ENCODE results near the gene DGKE. TPM values are rescaled to one million over a fixed set of nuclear protein-coding genes. Genes with fewer than 3 reads are reported as not detected.

Gene DGKE
- total RNA-seq, 2 experiments from 2014 or later, result 22.4 to 27.4 TPM

- no peak for ATAC-seq
- ChIA-PET POLR2A (no interaction called here), CTCF (no interaction called here)
- DNase-seq, result no peak
- Mint-ChIP-seq H3K36me3 (ENCODE audit: low read depth) (peaks cover 33% of the 10 kb centered on the region), H3K4me1 (no peaks in the 10 kb centered on the region), H3K27me3 (no peaks in the 10 kb centered on the region), H3K27ac (no peak overlapping the region), H3K4me3 (no peak overlapping the region), H3K9me3 (ENCODE audit: low read depth) (no peaks in the 10 kb centered on the region)
- intact Hi-C loops (cut with DNase I, micrococcal nuclease), result no loop called here
These were observed 13.2 kb downstream of the DGKE start for GRCh38 chr17:56847106-56847505.

GRCh38 chr17:56849131-56849530, 15.2 kb downstream of the DGKE start:
- Mint-ChIP-seq H3K4me1 (no peaks in the 10 kb centered on the region), H3K4me3 (no peak overlapping the region), H3K27me3 (no peaks in the 10 kb centered on the region), H3K27ac (no peak overlapping the region), H3K36me3 (ENCODE audit: low read depth) (peaks cover 35% of the 10 kb centered on the region), H3K9me3 (ENCODE audit: low read depth) (no peaks in the 10 kb centered on the region)
- DNase-seq, result no peak
- ChIA-PET POLR2A (interaction anchor here (0.8 kb wide), 1 partner anchor 14 kb away, joined by 3 read pairs; no protein-coding TSS in a partner anchor), CTCF (no interaction called here)
- intact Hi-C loops (cut with DNase I, micrococcal nuclease), result no loop called here
- no peak for ATAC-seq

DNA sequence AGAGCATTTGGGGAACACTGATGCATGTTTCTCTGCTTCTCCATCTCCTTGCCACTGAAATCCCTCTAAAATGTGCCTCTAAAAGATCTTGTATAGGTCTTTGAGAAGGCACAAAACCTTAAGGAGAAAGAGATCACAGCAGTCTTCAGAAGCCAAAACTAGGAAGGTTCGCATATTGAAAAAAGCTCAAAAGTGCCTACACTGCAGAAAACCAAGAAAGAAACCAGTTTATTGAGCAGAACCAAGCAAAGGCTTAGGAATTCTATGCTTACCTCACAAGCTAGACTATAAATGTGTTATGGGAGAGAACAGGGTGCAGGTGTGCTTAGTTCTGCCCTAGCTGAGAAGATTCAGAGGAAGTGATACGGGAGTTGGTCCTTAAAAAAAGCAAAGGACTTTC, 16.6 kb downstream of the DGKE start:
- no peak for DNase-seq
- Mint-ChIP-seq H3K4me1 (no peaks in the 10 kb centered on the region), H3K36me3 (ENCODE audit: low read depth) (peaks cover 39% of the 10 kb centered on the region), H3K4me3 (no peak overlapping the region), H3K27ac (no peak overlapping the region), H3K9me3 (ENCODE audit: low read depth) (no peaks in the 10 kb centered on the region), H3K27me3 (no peaks in the 10 kb centered on the region)
- ChIA-PET POLR2A (interaction anchor here (0.7 kb wide), 2 partner anchors 36 to 62 kb away, joined by 3 read pairs; no protein-coding TSS in a partner anchor), CTCF (interaction anchor here (0.9 to 1.5 kb wide), 2 partner anchors 28 to 89 kb away, joined by 3 to 4 read pairs; no protein-coding TSS in a partner anchor)
- ATAC-seq, result no peak
- intact Hi-C loops (cut with DNase I, micrococcal nuclease), result no loop called here

- Mint-ChIP-seq H3K27ac (no peak overlapping the region), H3K4me1 (no peaks in the 10 kb centered on the region), H3K27me3 (no peaks in the 10 kb centered on the region), H3K4me3 (no peak overlapping the region), H3K9me3 (ENCODE audit: low read depth) (no peaks in the 10 kb centered on the region), H3K36me3 (ENCODE audit: low read depth) (peaks cover 38% of the 10 kb centered on the region)
- no peak for ATAC-seq
- no peak for DNase-seq
- POLR2A ChIA-PET, result interaction anchor here (0.7 kb wide), 2 partner anchors 36 to 61 kb away, joined by 3 read pairs; no protein-coding TSS in a partner anchor
- intact Hi-C loops (cut with DNase I, micrococcal nuclease), result no loop called here
- CTCF ChIA-PET, result interaction anchor here (0.7 to 1.5 kb wide), 4 partner anchors 8 to 678 kb away, joined by 3 to 4 read pairs (median 4); no protein-coding TSS in a partner anchor
These were observed 17.1 kb downstream of the DGKE start for GRCh38 chr17:56851008-56851407.

DNA sequence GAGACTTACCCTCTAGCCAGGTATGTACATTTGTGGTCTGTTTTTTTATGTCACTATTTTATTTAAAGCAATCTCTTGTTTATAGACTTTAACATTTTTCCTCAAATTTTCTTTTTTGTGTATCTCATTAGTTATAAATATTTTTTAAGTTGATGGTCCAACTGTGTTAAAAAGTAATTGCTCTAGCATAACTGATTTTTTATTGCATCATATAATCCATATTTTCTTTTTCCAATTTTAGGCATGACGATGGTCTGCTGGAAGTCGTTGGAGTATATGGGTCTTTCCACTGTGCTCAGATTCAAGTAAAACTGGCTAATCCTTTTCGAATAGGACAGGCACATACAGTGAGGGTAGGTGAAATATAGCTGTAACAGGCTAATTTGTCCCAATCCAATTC, 27.9 kb downstream of the DGKE start:
- DNase-seq, result no peak

DNA sequence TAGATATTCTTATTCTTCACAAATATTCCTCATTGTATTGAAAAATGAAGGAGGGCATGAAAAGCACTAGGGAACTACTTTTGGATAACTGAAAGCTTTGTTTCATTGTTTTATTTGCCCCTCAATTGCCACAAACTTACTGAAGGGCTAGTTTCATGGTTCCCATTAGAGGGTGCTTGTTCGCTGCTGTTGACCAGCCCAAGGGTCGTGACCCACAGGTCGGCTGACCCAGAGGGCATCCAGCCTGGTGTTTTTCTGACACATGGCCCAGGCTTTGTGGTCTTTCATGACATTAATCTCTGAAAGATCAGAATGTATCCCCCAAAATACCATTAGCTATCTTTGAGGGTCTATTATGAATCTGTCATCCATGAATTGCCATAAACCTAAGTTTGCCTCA, 30.0 kb downstream of the DGKE start:
- no peak overlapping the region for H3K27ac Mint-ChIP-seq
- DNase-seq (no peak), ATAC-seq (no peak)
- peaks cover 4% of the 10 kb centered on the region for H3K4me1 Mint-ChIP-seq
- H3K9me3 Mint-ChIP-seq (ENCODE audit: low read depth), result no peaks in the 10 kb centered on the region
- POLR2A ChIA-PET, result no interaction called here
- H3K27me3 Mint-ChIP-seq, result no peaks in the 10 kb centered on the region
- no peak overlapping the region for H3K4me3 Mint-ChIP-seq
- intact Hi-C loops (cut with DNase I, micrococcal nuclease), result no loop called here
- peaks cover 25% of the 10 kb centered on the region for H3K36me3 Mint-ChIP-seq (ENCODE audit: low read depth)
- CTCF ChIA-PET, result interaction anchor here (0.6 to 1.9 kb wide), 7 partner anchors 11 to 56 kb away, joined by 3 to 6 read pairs (median 3); partner anchors contain the start of gene DGKE

More for the DNA sequence above, 27.9 kb downstream of the DGKE start:
- Mint-ChIP-seq H3K27me3 (no peaks in the 10 kb centered on the region), H3K27ac (no peak overlapping the region), H3K4me3 (no peak overlapping the region), H3K36me3 (ENCODE audit: low read depth) (peaks cover 33% of the 10 kb centered on the region), H3K9me3 (ENCODE audit: low read depth) (no peaks in the 10 kb centered on the region), H3K4me1 (no peaks in the 10 kb centered on the region)
- ATAC-seq, result no peak
- POLR2A ChIA-PET, result no interaction called here
- CTCF ChIA-PET, result interaction anchor here (0.8 to 1.1 kb wide), 2 partner anchors 9 to 116 kb away, joined by 3 to 4 read pairs; partner anchors contain the start of gene SCPEP1
- intact Hi-C loops (cut with DNase I, micrococcal nuclease), result no loop called here

- DNase-seq, result no peak
- intact Hi-C loops (cut with DNase I, micrococcal nuclease), result no loop called here
- ATAC-seq, result no peak
- Mint-ChIP-seq H3K27me3 (no peaks in the 10 kb centered on the region), H3K9me3 (ENCODE audit: low read depth) (no peaks in the 10 kb centered on the region), H3K4me1 (peaks cover 16% of the 10 kb centered on the region), H3K4me3 (no peak overlapping the region), H3K27ac (no peak overlapping the region), H3K36me3 (ENCODE audit: low read depth) (peaks cover 16% of the 10 kb centered on the region)
- POLR2A ChIA-PET, result no interaction called here
- CTCF ChIA-PET, result interaction anchor here (3.1 kb wide), 1 partner anchor 47 kb away, joined by 11 read pairs; no protein-coding TSS in a partner anchor
These were observed 32.1 kb downstream of the DGKE start for GRCh38 chr17:56866076-56866475.

- ATAC-seq (no peak), DNase-seq (no peak)
- peaks cover 13% of the 10 kb centered on the region for H3K36me3 Mint-ChIP-seq (ENCODE audit: low read depth)
- no peaks in the 10 kb centered on the region for H3K27me3 Mint-ChIP-seq
- ChIA-PET POLR2A (no interaction called here), CTCF (interaction anchor here (3.1 kb wide), 1 partner anchor 47 kb away, joined by 11 read pairs; no protein-coding TSS in a partner anchor)
- H3K9me3 Mint-ChIP-seq (ENCODE audit: low read depth), result no peaks in the 10 kb centered on the region
- no peak overlapping the region for H3K27ac Mint-ChIP-seq
- H3K4me3 Mint-ChIP-seq, result no peak overlapping the region
- peaks cover 16% of the 10 kb centered on the region for H3K4me1 Mint-ChIP-seq
- intact Hi-C loops (cut with DNase I, micrococcal nuclease), result no loop called here
These were observed 32.5 kb downstream of the DGKE start for GRCh38 chr17:56866496-56866895.

DNA sequence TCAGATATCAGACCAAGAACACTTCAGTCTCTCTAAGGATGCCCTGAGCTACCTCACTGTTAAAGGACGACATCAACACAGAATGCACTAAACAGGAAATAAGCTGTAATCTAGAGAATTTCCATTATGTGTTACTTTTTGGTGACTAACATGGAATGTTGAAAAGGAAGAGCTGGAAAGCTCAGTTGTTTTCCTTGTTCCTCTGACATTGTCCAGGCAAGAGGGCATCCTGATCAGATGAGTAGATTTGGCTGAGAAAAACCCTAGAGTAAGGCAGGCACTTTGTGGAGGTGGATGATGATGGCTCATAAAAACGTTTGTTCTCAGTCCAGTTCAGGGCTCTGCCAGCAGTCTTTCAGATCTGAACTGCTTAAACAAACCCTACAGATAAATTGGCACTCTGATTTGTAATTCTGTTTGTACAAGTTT, 34.0 kb downstream of the DGKE start:
- Mint-ChIP-seq H3K36me3 (ENCODE audit: low read depth) (peaks cover 5% of the 10 kb centered on the region), H3K4me3 (no peak overlapping the region), H3K27ac (peak overlapping the region; percentile 76), H3K4me1 (peaks cover 16% of the 10 kb centered on the region), H3K27me3 (no peaks in the 10 kb centered on the region), H3K9me3 (ENCODE audit: low read depth) (no peaks in the 10 kb centered on the region)
- ChIA-PET CTCF (interaction anchor here (0.6 to 3.1 kb wide), 5 partner anchors 29 to 100 kb away, joined by 3 to 11 read pairs (median 3); no protein-coding TSS in a partner anchor), POLR2A (no interaction called here)
- intact Hi-C loops (cut with DNase I, micrococcal nuclease), result no loop called here
- ATAC-seq (no peak), DNase-seq (no peak)

- ATAC-seq, result no peak
- CTCF ChIA-PET, result interaction anchor here (0.9 to 1.9 kb wide), 3 partner anchors 18 to 51 kb away, joined by 3 to 5 read pairs (median 3); no protein-coding TSS in a partner anchor
- H3K4me1 Mint-ChIP-seq, result peaks cover 16% of the 10 kb centered on the region
- no peak for DNase-seq
- POLR2A ChIA-PET, result no interaction called here
- H3K27ac Mint-ChIP-seq, result peak overlapping the region; percentile 76
- intact Hi-C loops (cut with DNase I, micrococcal nuclease), result no loop called here
- no peak overlapping the region for H3K4me3 Mint-ChIP-seq
- peaks cover under 1% of the 10 kb centered on the region for H3K27me3 Mint-ChIP-seq
- H3K9me3 Mint-ChIP-seq (ENCODE audit: low read depth), result no peaks in the 10 kb centered on the region
- peaks cover 5% of the 10 kb centered on the region for H3K36me3 Mint-ChIP-seq (ENCODE audit: low read depth)
These were observed 34.8 kb downstream of the DGKE start for GRCh38 chr17:56868716-56869115.

- peak overlapping the region; percentile 90 for H3K27ac Mint-ChIP-seq
- no peaks in the 10 kb centered on the region for H3K9me3 Mint-ChIP-seq (ENCODE audit: low read depth)
- CTCF ChIA-PET, result interaction anchor here (0.6 to 4.0 kb wide), 7 partner anchors 16 to 50 kb away, joined by 3 to 17 read pairs (median 3); no protein-coding TSS in a partner anchor
- POLR2A ChIA-PET, result interaction anchor here (0.6 to 0.8 kb wide), 3 partner anchors 25 to 262 kb away, joined by 3 read pairs; partner anchors contain the start of gene SCPEP1
- H3K36me3 Mint-ChIP-seq (ENCODE audit: low read depth), result no peaks in the 10 kb centered on the region
- ATAC-seq (peak; percentile 82), DNase-seq (peak; percentile 62)
- H3K4me3 Mint-ChIP-seq, result no peak overlapping the region
- peaks cover 1% of the 10 kb centered on the region for H3K27me3 Mint-ChIP-seq
- peaks cover 16% of the 10 kb centered on the region for H3K4me1 Mint-ChIP-seq
- intact Hi-C loops (cut with DNase I, micrococcal nuclease), result loop anchor here in 1 of 2 experiments (1.0 kb wide), 2 partner anchors 36 to 49 kb away; partner anchors contain the start of gene DGKE
These were observed 36.2 kb downstream of the DGKE start for GRCh38 chr17:56870081-56870651.

- no peaks in the 10 kb centered on the region for H3K4me1 Mint-ChIP-seq
- DNase-seq (no peak), ATAC-seq (no peak)
- no peak overlapping the region for H3K27ac Mint-ChIP-seq
- intact Hi-C loops (cut with DNase I, micrococcal nuclease), result no loop called here
- no peaks in the 10 kb centered on the region for H3K9me3 Mint-ChIP-seq (ENCODE audit: low read depth)
- no peak overlapping the region for H3K4me3 Mint-ChIP-seq
- ChIA-PET POLR2A (interaction anchor here (0.7 kb wide), 1 partner anchor 22 kb away, joined by 3 read pairs; no protein-coding TSS in a partner anchor), CTCF (interaction anchor here (1.1 to 1.9 kb wide), 2 partner anchors 28 to 57 kb away, joined by 3 to 5 read pairs; no protein-coding TSS in a partner anchor)
- H3K27me3 Mint-ChIP-seq, result peaks cover 4% of the 10 kb centered on the region
- no peaks in the 10 kb centered on the region for H3K36me3 Mint-ChIP-seq (ENCODE audit: low read depth)
These were observed 42.8 kb downstream of the DGKE start for GRCh38 chr17:56876766-56877179.
